Endodermal cell (in vitro differentiated cells): ENCODE results near the gene RTEL1. TPM values are rescaled to one million over a fixed set of nuclear protein-coding genes. Genes with fewer than 3 reads are reported as not detected.
A peak's percentile ranks its signal among the peaks of the same experiment; 100 is the strongest.

ENCODE experiments used
- DNase-seq: peaks from one replicate; pipeline ENCODE4 v3.0.0-alpha.2; 2017
- H3K27ac ChIP-seq: 2 replicates; pipeline ENCODE4 v1.5.1; 2013; ENCODE audit warnings: mild to moderate bottlenecking, low read depth, low read length, moderate library complexity
- H3K27me3 ChIP-seq: 2 replicates; pipeline ENCODE4 v1.6.1; 2013; ENCODE audit warnings: mild to moderate bottlenecking, low read length, moderate library complexity; ENCODE audit not compliant: insufficient read depth, control insufficient read depth, poor library complexity, severe bottlenecking
- H3K36me3 ChIP-seq: 2 replicates; pipeline ENCODE4 v1.7.0; 2013; ENCODE audit warnings: mild to moderate bottlenecking, low read length, moderate library complexity; ENCODE audit not compliant: control insufficient read depth, insufficient read depth
- H3K4me1 ChIP-seq: one replicate; pipeline ENCODE4 v1.7.0; 2013; ENCODE audit warnings: low read length; ENCODE audit not compliant: control insufficient read depth, insufficient read depth
- H3K4me3 ChIP-seq: 2 replicates; pipeline ENCODE4 v1.5.1; 2013; ENCODE audit warnings: mild to moderate bottlenecking, low read length, moderate library complexity
- H3K9ac ChIP-seq: 2 replicates; pipeline ENCODE4 v1.6.1; 2013; ENCODE audit warnings: mild to moderate bottlenecking, low read length, moderate library complexity; ENCODE audit not compliant: poor library complexity, severe bottlenecking; ENCODE audit errors: extremely low read depth
- H3K9me3 ChIP-seq: 2 replicates; pipeline ENCODE4 v1.6.1; 2013; ENCODE audit warnings: mild to moderate bottlenecking, low read length, moderate library complexity; ENCODE audit not compliant: control insufficient read depth
- H3K27ac Mint-ChIP-seq: 2 replicates; pipeline ENCODE4 v1.8.0; 2020; ENCODE audit warnings: mixed read lengths
- H3K27me3 Mint-ChIP-seq: 2 replicates; pipeline ENCODE4 v1.8.0; 2021; ENCODE audit warnings: mild to moderate bottlenecking, mixed read lengths; ENCODE audit not compliant: insufficient read depth
- H3K36me3 Mint-ChIP-seq: 2 replicates; pipeline ENCODE4 v1.8.0; 2020; ENCODE audit warnings: low read depth, mixed read lengths
- H3K4me1 Mint-ChIP-seq: 2 replicates; pipeline ENCODE4 v1.8.0; 2020; ENCODE audit warnings: mixed read lengths
- H3K4me3 Mint-ChIP-seq: 2 replicates; pipeline ENCODE4 v1.8.0; 2020; ENCODE audit warnings: mild to moderate bottlenecking, moderate library complexity, mixed read lengths
- H3K9me3 Mint-ChIP-seq: 2 replicates; pipeline ENCODE4 v1.8.0; 2020; ENCODE audit warnings: mild to moderate bottlenecking, mixed read lengths
- WGBS, 2 experiments: methylation state at CpG; one replicate each; pipeline versions ENCODE4 v1.1.5 to v1.1.7; 2013; ENCODE audit warnings: missing lambda C conversion rate in 2 of 2, mixed read lengths in 1 of 2; ENCODE audit not compliant: insufficient coverage in 1 of 2, insufficient read length in 1 of 2; 5-methylcytosine and 5-hydroxymethylcytosine counted together
- total RNA-seq, 2 donors: library from RNA; stranded (reverse); fragmentation: NEBNext Ultra II Directional in 1 of 2; extraction: Animal tissue kit (Norgen Biotek cat#: 25700) in 1 of 2; gene quantifications; 2 replicates in 1 of 2; 3 replicates in 1 of 2; pipeline ENCODE4 v1.2.1, GENCODE V29; 2021
- TF ChIP-seq, protein P1 (sequence below): fragments of 200-600 bp; sonication (generic); conservative IDR thresholded peaks from 2 replicates; pipeline ENCODE4 v1.5.0; 2021; ENCODE audit warnings: antibody characterized with exemption, mild to moderate bottlenecking

RTEL1 gene
- total RNA-seq, 2 donors from 2014 or later = 33.9 to 36.7 TPM

DNA sequence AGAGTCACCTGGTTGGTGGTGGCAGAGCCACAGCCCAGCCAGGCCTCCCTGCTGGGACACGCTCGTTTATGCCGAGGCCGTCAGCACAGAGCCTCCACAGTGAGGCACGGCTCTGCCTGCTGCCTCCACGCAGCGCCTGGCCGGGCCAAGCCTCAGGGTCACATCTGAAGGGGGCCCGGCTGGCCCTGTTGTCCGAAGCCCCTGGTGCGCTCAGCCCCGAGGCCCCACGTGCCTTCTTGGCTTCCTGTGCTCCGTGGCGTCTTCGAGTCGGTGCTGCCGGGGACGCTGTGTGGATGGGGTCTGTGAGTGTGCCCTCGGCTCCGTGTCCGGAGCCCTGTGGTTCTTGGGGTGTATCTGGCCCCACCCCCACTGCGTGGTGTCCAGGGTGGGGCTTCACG is 28.0 kb downstream of the RTEL1 start:
- Mint-ChIP-seq H3K27ac (no peak overlapping the region), H3K4me1 (no peaks in the 10 kb centered on the region), H3K9me3 (no peaks in the 10 kb centered on the region), H3K4me3 (no peak overlapping the region), H3K27me3 (no peaks in the 10 kb centered on the region), H3K36me3 (no peaks in the 10 kb centered on the region)
- H3K4me1 ChIP-seq = no peaks in the 10 kb centered on the region
- DNase-seq = no peak
- TF ChIP-seq, protein P1, sequence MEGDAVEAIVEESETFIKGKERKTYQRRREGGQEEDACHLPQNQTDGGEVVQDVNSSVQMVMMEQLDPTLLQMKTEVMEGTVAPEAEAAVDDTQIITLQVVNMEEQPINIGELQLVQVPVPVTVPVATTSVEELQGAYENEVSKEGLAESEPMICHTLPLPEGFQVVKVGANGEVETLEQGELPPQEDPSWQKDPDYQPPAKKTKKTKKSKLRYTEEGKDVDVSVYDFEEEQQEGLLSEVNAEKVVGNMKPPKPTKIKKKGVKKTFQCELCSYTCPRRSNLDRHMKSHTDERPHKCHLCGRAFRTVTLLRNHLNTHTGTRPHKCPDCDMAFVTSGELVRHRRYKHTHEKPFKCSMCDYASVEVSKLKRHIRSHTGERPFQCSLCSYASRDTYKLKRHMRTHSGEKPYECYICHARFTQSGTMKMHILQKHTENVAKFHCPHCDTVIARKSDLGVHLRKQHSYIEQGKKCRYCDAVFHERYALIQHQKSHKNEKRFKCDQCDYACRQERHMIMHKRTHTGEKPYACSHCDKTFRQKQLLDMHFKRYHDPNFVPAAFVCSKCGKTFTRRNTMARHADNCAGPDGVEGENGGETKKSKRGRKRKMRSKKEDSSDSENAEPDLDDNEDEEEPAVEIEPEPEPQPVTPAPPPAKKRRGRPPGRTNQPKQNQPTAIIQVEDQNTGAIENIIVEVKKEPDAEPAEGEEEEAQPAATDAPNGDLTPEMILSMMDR = no peak
- no peak overlapping the region for H3K4me3 ChIP-seq
- H3K27me3 ChIP-seq = no peaks in the 10 kb centered on the region
- no peaks in the 10 kb centered on the region for H3K36me3 ChIP-seq
- peak overlapping the region; percentile 81 for H3K27ac ChIP-seq
- 95 to 96% methylated on average over 23 to 24 of the region's 24 CpGs for WGBS, 2 experiments
- no peaks in the 10 kb centered on the region for H3K9me3 ChIP-seq
- no peak overlapping the region for H3K9ac ChIP-seq

DNA sequence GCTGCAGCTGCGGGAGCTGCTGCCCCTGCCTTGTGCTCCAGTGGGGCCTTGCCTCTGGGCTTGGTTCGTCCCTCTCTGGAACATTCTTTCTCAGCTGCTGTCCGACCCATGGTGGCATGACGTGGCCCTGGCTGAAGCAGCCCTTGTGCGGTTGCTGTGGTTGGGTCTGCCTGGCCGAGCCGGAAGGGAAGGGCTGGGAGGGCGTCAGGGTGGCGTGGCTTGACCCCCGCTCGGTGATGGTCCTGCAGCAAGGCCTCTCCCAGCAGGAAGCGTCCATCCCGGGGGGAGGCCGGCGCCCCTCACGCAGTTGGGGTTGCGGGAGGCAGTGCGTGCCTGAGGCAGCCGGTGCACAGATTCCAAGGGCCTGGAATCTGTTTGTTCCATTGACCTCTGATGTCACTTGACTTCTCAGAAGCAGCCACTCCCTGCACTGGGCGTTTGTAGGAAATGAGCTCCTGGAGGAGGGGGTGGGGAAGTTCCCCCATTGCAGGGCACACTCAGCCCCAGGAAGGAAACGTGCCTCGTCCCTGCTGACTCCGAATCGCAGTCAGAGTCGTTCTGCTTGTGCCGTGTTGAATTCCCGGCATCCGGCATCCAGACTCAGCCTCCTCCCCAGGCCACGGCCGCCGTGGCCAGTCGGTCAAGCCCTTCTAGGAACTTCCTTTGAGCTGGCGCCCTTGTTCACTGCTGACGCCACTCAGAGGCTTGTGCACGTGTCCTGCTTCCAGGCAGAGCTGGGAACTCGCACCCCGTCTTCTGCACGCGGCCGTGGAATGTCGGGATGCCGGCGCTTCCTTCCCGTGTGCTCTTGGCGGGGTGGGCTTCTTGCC is 28.6 kb downstream of the RTEL1 start:
- WGBS, 2 experiments = 84 to 93% methylated on average over 32 to 45 of the region's 45 CpGs
- H3K9ac ChIP-seq = no peak overlapping the region
- no peak overlapping the region for H3K4me3 Mint-ChIP-seq
- H3K4me1 ChIP-seq = no peaks in the 10 kb centered on the region
- no peaks in the 10 kb centered on the region for H3K27me3 Mint-ChIP-seq
- no peaks in the 10 kb centered on the region for H3K27me3 ChIP-seq
- no peaks in the 10 kb centered on the region for H3K36me3 ChIP-seq
- peaks cover 4% of the 10 kb centered on the region for H3K36me3 Mint-ChIP-seq
- H3K4me1 Mint-ChIP-seq = no peaks in the 10 kb centered on the region
- H3K9me3 ChIP-seq = no peaks in the 10 kb centered on the region
- H3K27ac ChIP-seq = peak overlapping the region; percentile 81
- DNase-seq = no peak
- H3K9me3 Mint-ChIP-seq = no peaks in the 10 kb centered on the region
- TF ChIP-seq, protein P1 = no peak
- no peak overlapping the region for H3K27ac Mint-ChIP-seq
- H3K4me3 ChIP-seq = no peak overlapping the region

DNA sequence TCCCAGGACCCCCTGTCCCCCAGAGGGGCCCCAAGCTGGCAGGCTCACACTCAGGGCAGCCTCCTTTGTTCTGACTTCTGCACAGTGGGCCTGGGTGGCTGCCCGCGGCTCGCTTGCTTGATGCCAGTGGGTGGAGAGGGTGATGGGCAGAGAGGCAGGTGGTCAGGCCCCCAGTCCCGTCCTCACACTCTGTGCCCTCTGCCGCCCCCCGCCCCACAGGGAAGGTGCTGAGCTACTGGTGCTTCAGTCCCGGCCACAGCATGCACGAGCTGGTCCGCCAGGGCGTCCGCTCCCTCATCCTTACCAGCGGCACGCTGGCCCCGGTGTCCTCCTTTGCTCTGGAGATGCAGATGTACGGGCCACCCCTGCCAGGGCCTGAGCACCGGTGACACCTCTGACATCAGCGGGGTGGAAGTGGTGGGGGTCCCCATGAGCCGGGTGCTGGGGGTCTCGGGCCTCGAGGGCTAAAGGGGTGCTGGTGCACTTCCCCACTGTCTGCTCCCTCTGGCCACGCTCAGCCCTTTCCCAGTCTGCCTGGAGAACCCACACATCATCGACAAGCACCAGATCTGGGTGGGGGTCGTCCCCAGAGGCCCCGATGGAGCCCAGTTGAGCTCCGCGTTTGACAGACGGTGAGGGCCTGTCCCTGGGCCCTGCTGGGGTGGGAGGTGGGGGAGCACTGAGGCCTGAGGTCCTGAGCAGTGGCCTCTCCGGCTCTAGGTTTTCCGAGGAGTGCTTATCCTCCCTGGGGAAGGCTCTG is 29.5 kb downstream of the RTEL1 start:
- H3K4me1 ChIP-seq = no peaks in the 10 kb centered on the region
- no peak for DNase-seq
- Mint-ChIP-seq H3K27ac (no peak overlapping the region), H3K4me3 (no peak overlapping the region), H3K9me3 (no peaks in the 10 kb centered on the region), H3K36me3 (peaks cover 4% of the 10 kb centered on the region), H3K27me3 (no peaks in the 10 kb centered on the region), H3K4me1 (no peaks in the 10 kb centered on the region)
- H3K9me3 ChIP-seq = no peaks in the 10 kb centered on the region
- TF ChIP-seq, protein P1 = no peak
- peak overlapping the region; percentile 81 for H3K27ac ChIP-seq
- H3K27me3 ChIP-seq = no peaks in the 10 kb centered on the region
- H3K36me3 ChIP-seq = no peaks in the 10 kb centered on the region
- no peak overlapping the region for H3K9ac ChIP-seq
- 95 to 97% methylated on average over 18 to 29 of the region's 29 CpGs for WGBS, 2 experiments
- H3K4me3 ChIP-seq = no peak overlapping the region
